WTC11 (cell line): ENCODE measurements around the gene CFAP68. TPM values are rescaled to one million over a fixed set of nuclear protein-coding genes. Genes with fewer than 3 reads are reported as not detected.

Experiments
- ATAC-seq: fragments of 200-7000 bp; cut with Tn5 transposase; 2 replicates; pipeline ENCODE4 v1.10.0; 2021; ENCODE audit warnings: mild to moderate bottlenecking, moderate library complexity
- CTCF ChIA-PET: fragments of 300-600 bp; sonication (Branson Sonifier 250); formaldehyde crosslinking; loops from one replicate; lab custom pipeline; 2021; ENCODE audit warnings: antibody characterized with exemption; lab: Charles Lee
- POLR2A ChIA-PET: fragments of 350-600 bp; sonication (Branson Sonifier 250); formaldehyde crosslinking; loops from one replicate; lab custom pipeline; 2021; ENCODE audit warnings: antibody characterized with exemption; lab: Charles Lee
- DNase-seq: peaks from one replicate; pipeline ENCODE4 v3.0.0; 2021; ENCODE audit warnings: low spot score
- H3K27ac Mint-ChIP-seq: 2 replicates; pipeline ENCODE4 v1.8.0; 2021; ENCODE audit warnings: mixed read lengths
- H3K27me3 Mint-ChIP-seq: 2 replicates; pipeline ENCODE4 v1.8.0; 2021; ENCODE audit warnings: low read depth, mild to moderate bottlenecking, moderate library complexity, mixed read lengths
- H3K36me3 Mint-ChIP-seq: 2 replicates; pipeline ENCODE4 v1.8.0; 2021; ENCODE audit warnings: mixed read lengths
- H3K4me1 Mint-ChIP-seq: 2 replicates; pipeline ENCODE4 v1.8.0; 2022; ENCODE audit warnings: mixed read lengths
- H3K4me3 Mint-ChIP-seq: 2 replicates; pipeline ENCODE4 v1.8.0; 2021; ENCODE audit warnings: mild to moderate bottlenecking, moderate library complexity, mixed read lengths
- H3K9me3 Mint-ChIP-seq: 2 replicates; pipeline ENCODE4 v1.8.0; 2021; ENCODE audit warnings: mixed read lengths
- FOXK1 ChIP-seq: sonication (generic); formaldehyde crosslinking; IDR thresholded peaks from 2 replicates; pipeline ENCODE4 v1.8.0; 2022; ENCODE audit warnings: mild to moderate bottlenecking, moderate library complexity, missing genetic modification reagents
- JAZF1 ChIP-seq: fragments of 250-450 bp; sonication (Bioruptor Pico); IDR thresholded peaks from 2 replicates; pipeline ENCODE4 v1.9.0; 2021; ENCODE audit warnings: moderate library complexity, mild to moderate bottlenecking, inconsistent platforms
- NFATC4 ChIP-seq: fragments of 250-450 bp; sonication (Bioruptor Pico); IDR thresholded peaks from 2 replicates; pipeline ENCODE4 v1.9.0; 2021; ENCODE audit warnings: mild to moderate bottlenecking
- NFYB ChIP-seq: sonication (generic); formaldehyde crosslinking; conservative IDR thresholded peaks from 2 replicates; pipeline ENCODE4 v1.8.0; 2022; ENCODE audit warnings: low read depth, missing genetic modification reagents
- SMAD3 ChIP-seq: sonication (generic); formaldehyde crosslinking; IDR thresholded peaks from 2 replicates; pipeline ENCODE4 v1.8.0; 2022; ENCODE audit warnings: missing genetic modification reagents, mild to moderate bottlenecking, borderline replicate concordance
- TP53 ChIP-seq: sonication (generic); formaldehyde crosslinking; IDR thresholded peaks from 2 replicates; pipeline ENCODE4 v1.8.1; 2023; ENCODE audit warnings: mild to moderate bottlenecking, missing genetic modification reagents
- ZNF121 ChIP-seq: sonication (generic); formaldehyde crosslinking; IDR thresholded peaks from 2 replicates; pipeline ENCODE4 v1.8.0; 2023; ENCODE audit warnings: missing genetic modification reagents
- total RNA-seq: library from RNA; stranded (reverse); gene quantifications from 3 replicates; pipeline ENCODE4 v1.2.3, GENCODE V29; 2021
- TF ChIP-seq, protein P1 (sequence below): sonication (generic); formaldehyde crosslinking; IDR thresholded peaks from 2 replicates; pipeline ENCODE4 v1.8.1; 2023; ENCODE audit warnings: mild to moderate bottlenecking, missing genetic modification reagents, borderline replicate concordance
- TF ChIP-seq, protein P2 (sequence below): fragments of 250-450 bp; sonication (Bioruptor Pico); conservative IDR thresholded peaks from 2 replicates; pipeline ENCODE4 v1.9.0; 2021; ENCODE audit warnings: mild to moderate bottlenecking
- TF ChIP-seq, protein P3 (sequence below): fragments of 250-450 bp; sonication (Bioruptor Pico); IDR thresholded peaks from 2 replicates; pipeline ENCODE4 v1.9.0; 2021; ENCODE audit warnings: mild to moderate bottlenecking
- TF ChIP-seq, protein P4 (sequence below): sonication (generic); formaldehyde crosslinking; IDR thresholded peaks from 2 replicates; pipeline ENCODE4 v1.8.1; 2022; ENCODE audit warnings: low read depth, mild to moderate bottlenecking, moderate library complexity, missing genetic modification reagents, borderline replicate concordance
- TF ChIP-seq, protein P5 (sequence below): sonication (generic); formaldehyde crosslinking; conservative IDR thresholded peaks from 2 replicates; pipeline ENCODE4 v1.8.1; 2022; ENCODE audit warnings: mild to moderate bottlenecking, missing genetic modification reagents
- TF ChIP-seq, protein P6 (sequence below): sonication (generic); formaldehyde crosslinking; IDR thresholded peaks from 2 replicates; pipeline ENCODE4 v1.8.0; 2023; ENCODE audit warnings: missing genetic modification reagents, mild to moderate bottlenecking, borderline replicate concordance
- TF ChIP-seq, protein P7 (sequence below): fragments of 250-450 bp; sonication (Bioruptor Pico); IDR thresholded peaks from 2 replicates; pipeline ENCODE4 v2.1.2; 2022; ENCODE audit warnings: mild to moderate bottlenecking, moderate library complexity
- TF ChIP-seq, protein P8 (sequence below): sonication (generic); formaldehyde crosslinking; IDR thresholded peaks from 2 replicates; pipeline ENCODE4 v1.8.1; 2022; ENCODE audit warnings: mild to moderate bottlenecking, missing genetic modification reagents, moderate library complexity, borderline replicate concordance
- TF ChIP-seq, protein P9 (sequence below): sonication (generic); formaldehyde crosslinking; IDR thresholded peaks from 2 replicates; pipeline ENCODE4 v1.8.1; 2023; ENCODE audit warnings: mild to moderate bottlenecking, missing genetic modification reagents, moderate library complexity

The CFAP68 gene
- total RNA-seq, 1 experiment from 2014 or later: 18.7 TPM

DNA sequence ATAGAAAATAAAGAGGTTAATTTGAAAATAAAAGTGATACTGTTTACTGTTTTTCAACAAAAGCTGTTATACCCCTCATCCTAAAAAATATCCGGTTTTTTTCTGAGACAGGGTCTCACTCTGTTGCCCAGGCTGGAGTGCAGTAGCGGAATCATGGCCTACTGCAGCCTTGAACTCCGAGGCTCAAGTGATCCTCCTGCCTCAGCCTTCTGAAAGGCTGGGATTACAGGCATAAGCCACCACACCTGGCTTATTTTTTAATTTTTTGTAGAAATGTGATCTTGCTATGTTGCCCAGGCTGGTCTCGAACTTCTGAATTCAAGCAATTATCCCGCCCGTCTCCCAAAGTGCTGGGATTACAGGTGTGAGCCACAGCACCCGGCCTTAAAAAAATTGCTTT, 43.7 kb upstream of the CFAP68 start:
- no peaks in the 10 kb centered on the region for H3K27me3 Mint-ChIP-seq
- 0 out of 2 replicates have a peak, but pooled peaks have one; percentile 50 for TF ChIP-seq ZNF121 (CRISPR knock-in tag)
- TF ChIP-seq, protein P1, sequence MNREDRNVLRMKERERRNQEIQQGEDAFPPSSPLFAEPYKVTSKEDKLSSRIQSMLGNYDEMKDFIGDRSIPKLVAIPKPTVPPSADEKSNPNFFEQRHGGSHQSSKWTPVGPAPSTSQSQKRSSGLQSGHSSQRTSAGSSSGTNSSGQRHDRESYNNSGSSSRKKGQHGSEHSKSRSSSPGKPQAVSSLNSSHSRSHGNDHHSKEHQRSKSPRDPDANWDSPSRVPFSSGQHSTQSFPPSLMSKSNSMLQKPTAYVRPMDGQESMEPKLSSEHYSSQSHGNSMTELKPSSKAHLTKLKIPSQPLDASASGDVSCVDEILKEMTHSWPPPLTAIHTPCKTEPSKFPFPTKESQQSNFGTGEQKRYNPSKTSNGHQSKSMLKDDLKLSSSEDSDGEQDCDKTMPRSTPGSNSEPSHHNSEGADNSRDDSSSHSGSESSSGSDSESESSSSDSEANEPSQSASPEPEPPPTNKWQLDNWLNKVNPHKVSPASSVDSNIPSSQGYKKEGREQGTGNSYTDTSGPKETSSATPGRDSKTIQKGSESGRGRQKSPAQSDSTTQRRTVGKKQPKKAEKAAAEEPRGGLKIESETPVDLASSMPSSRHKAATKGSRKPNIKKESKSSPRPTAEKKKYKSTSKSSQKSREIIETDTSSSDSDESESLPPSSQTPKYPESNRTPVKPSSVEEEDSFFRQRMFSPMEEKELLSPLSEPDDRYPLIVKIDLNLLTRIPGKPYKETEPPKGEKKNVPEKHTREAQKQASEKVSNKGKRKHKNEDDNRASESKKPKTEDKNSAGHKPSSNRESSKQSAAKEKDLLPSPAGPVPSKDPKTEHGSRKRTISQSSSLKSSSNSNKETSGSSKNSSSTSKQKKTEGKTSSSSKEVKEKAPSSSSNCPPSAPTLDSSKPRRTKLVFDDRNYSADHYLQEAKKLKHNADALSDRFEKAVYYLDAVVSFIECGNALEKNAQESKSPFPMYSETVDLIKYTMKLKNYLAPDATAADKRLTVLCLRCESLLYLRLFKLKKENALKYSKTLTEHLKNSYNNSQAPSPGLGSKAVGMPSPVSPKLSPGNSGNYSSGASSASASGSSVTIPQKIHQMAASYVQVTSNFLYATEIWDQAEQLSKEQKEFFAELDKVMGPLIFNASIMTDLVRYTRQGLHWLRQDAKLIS (CRISPR knock-in tag): no peak
- TF ChIP-seq, protein P2, sequence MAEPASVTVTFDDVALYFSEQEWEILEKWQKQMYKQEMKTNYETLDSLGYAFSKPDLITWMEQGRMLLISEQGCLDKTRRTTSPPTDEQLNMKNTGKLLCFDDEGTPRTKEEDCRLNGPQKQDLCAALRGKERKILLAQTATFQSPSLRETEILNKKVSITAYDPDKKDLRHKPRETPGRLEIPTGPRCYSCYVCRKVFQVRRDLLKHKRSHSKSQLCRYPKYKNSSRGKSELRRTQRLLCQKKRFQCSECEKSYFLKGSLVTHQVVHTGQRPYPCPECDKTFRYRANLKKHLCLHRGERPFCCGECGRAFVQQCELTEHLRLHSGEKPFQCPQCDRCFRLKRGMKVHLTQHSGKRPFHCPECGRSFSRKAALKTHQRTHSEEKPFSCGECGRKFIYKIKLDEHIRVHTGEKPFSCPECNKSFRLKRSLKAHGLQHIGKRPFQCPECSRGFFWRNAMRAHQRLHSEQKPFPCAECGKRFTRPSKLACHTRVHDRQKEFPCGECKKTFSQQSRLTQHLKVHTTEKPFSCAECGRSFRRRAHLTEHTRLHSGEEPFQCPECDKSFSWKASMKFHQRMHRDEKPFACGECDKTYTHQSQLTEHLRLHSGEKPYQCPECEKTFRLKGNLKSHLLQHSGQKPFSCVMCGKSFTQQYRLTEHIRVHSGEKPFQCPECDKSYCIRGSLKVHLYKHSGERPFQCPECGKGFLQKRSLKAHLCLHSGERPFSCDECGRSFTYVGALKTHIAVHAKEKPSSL (CRISPR knock-in tag): no peak
- TF ChIP-seq, all 79 proteins: peak for 1
- Mint-ChIP-seq H3K4me1 (peaks cover 10% of the 10 kb centered on the region), H3K27ac (no peak overlapping the region), H3K9me3 (no peaks in the 10 kb centered on the region), H3K36me3 (no peaks in the 10 kb centered on the region), H3K4me3 (no peak overlapping the region)
- CTCF ChIA-PET: no interaction called here
- ATAC-seq (no peak), DNase-seq (no peak)
- POLR2A ChIA-PET: no interaction called here

DNA sequence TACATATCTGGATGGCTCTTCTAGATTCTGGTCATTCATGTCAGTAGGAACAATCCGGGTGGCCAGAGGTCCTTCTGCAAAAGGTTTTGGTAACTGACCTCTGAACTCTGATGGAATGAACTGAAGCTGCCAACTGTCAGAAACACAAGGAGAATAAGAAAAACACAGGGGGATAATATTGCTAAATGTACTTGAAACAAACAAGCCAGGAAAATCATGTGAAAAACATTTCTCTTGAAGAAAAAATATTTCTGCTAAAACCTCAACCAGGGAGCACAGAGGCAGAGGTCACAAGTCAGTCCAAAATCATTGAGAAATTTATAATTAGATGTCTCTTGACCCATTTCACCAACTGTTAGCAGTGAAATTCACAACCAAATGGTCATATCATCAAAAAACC, 43.2 kb upstream of the CFAP68 start:
- ATAC-seq (no peak), DNase-seq (no peak)
- Mint-ChIP-seq H3K27me3 (no peaks in the 10 kb centered on the region), H3K4me1 (peaks cover 14% of the 10 kb centered on the region), H3K27ac (no peak overlapping the region), H3K36me3 (no peaks in the 10 kb centered on the region), H3K4me3 (no peak overlapping the region), H3K9me3 (no peaks in the 10 kb centered on the region)
- ChIA-PET CTCF (no interaction called here), POLR2A (no interaction called here)
- TF ChIP-seq NFYB (CRISPR knock-in tag) (no peak), FOXK1 (CRISPR knock-in tag) (no peak), TP53 (no peak), JAZF1 (CRISPR knock-in tag) (no peak), SMAD3 (CRISPR knock-in tag) (no peak), NFATC4 (no peak)
- TF ChIP-seq, protein P3, sequence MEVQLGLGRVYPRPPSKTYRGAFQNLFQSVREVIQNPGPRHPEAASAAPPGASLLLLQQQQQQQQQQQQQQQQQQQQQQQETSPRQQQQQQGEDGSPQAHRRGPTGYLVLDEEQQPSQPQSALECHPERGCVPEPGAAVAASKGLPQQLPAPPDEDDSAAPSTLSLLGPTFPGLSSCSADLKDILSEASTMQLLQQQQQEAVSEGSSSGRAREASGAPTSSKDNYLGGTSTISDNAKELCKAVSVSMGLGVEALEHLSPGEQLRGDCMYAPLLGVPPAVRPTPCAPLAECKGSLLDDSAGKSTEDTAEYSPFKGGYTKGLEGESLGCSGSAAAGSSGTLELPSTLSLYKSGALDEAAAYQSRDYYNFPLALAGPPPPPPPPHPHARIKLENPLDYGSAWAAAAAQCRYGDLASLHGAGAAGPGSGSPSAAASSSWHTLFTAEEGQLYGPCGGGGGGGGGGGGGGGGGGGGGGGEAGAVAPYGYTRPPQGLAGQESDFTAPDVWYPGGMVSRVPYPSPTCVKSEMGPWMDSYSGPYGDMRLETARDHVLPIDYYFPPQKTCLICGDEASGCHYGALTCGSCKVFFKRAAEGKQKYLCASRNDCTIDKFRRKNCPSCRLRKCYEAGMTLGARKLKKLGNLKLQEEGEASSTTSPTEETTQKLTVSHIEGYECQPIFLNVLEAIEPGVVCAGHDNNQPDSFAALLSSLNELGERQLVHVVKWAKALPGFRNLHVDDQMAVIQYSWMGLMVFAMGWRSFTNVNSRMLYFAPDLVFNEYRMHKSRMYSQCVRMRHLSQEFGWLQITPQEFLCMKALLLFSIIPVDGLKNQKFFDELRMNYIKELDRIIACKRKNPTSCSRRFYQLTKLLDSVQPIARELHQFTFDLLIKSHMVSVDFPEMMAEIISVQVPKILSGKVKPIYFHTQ (CRISPR knock-in tag): no peak
- TF ChIP-seq, protein P4, sequence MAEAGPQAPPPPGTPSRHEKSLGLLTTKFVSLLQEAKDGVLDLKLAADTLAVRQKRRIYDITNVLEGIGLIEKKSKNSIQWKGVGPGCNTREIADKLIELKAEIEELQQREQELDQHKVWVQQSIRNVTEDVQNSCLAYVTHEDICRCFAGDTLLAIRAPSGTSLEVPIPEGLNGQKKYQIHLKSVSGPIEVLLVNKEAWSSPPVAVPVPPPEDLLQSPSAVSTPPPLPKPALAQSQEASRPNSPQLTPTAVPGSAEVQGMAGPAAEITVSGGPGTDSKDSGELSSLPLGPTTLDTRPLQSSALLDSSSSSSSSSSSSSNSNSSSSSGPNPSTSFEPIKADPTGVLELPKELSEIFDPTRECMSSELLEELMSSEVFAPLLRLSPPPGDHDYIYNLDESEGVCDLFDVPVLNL (CRISPR knock-in tag): no peak
- TF ChIP-seq, protein P5, sequence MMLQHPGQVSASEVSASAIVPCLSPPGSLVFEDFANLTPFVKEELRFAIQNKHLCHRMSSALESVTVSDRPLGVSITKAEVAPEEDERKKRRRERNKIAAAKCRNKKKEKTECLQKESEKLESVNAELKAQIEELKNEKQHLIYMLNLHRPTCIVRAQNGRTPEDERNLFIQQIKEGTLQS (CRISPR knock-in tag): no peak
- TF ChIP-seq, protein P6, sequence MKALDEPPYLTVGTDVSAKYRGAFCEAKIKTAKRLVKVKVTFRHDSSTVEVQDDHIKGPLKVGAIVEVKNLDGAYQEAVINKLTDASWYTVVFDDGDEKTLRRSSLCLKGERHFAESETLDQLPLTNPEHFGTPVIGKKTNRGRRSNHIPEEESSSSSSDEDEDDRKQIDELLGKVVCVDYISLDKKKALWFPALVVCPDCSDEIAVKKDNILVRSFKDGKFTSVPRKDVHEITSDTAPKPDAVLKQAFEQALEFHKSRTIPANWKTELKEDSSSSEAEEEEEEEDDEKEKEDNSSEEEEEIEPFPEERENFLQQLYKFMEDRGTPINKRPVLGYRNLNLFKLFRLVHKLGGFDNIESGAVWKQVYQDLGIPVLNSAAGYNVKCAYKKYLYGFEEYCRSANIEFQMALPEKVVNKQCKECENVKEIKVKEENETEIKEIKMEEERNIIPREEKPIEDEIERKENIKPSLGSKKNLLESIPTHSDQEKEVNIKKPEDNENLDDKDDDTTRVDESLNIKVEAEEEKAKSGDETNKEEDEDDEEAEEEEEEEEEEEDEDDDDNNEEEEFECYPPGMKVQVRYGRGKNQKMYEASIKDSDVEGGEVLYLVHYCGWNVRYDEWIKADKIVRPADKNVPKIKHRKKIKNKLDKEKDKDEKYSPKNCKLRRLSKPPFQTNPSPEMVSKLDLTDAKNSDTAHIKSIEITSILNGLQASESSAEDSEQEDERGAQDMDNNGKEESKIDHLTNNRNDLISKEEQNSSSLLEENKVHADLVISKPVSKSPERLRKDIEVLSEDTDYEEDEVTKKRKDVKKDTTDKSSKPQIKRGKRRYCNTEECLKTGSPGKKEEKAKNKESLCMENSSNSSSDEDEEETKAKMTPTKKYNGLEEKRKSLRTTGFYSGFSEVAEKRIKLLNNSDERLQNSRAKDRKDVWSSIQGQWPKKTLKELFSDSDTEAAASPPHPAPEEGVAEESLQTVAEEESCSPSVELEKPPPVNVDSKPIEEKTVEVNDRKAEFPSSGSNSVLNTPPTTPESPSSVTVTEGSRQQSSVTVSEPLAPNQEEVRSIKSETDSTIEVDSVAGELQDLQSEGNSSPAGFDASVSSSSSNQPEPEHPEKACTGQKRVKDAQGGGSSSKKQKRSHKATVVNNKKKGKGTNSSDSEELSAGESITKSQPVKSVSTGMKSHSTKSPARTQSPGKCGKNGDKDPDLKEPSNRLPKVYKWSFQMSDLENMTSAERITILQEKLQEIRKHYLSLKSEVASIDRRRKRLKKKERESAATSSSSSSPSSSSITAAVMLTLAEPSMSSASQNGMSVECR (CRISPR knock-in tag): no peak
- TF ChIP-seq, protein P7, sequence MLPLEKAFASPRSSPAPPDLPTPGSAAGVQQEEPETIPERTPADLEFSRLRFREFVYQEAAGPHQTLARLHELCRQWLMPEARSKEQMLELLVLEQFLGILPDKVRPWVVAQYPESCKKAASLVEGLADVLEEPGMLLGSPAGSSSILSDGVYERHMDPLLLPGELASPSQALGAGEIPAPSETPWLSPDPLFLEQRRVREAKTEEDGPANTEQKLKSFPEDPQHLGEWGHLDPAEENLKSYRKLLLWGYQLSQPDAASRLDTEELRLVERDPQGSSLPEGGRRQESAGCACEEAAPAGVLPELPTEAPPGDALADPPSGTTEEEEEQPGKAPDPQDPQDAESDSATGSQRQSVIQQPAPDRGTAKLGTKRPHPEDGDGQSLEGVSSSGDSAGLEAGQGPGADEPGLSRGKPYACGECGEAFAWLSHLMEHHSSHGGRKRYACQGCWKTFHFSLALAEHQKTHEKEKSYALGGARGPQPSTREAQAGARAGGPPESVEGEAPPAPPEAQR (CRISPR knock-in tag): no peak
- TF ChIP-seq, protein P8, sequence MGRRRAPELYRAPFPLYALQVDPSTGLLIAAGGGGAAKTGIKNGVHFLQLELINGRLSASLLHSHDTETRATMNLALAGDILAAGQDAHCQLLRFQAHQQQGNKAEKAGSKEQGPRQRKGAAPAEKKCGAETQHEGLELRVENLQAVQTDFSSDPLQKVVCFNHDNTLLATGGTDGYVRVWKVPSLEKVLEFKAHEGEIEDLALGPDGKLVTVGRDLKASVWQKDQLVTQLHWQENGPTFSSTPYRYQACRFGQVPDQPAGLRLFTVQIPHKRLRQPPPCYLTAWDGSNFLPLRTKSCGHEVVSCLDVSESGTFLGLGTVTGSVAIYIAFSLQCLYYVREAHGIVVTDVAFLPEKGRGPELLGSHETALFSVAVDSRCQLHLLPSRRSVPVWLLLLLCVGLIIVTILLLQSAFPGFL (CRISPR knock-in tag): no peak
- TF ChIP-seq, protein P9, sequence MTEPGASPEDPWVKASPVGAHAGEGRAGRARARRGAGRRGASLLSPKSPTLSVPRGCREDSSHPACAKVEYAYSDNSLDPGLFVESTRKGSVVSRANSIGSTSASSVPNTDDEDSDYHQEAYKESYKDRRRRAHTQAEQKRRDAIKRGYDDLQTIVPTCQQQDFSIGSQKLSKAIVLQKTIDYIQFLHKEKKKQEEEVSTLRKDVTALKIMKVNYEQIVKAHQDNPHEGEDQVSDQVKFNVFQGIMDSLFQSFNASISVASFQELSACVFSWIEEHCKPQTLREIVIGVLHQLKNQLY (CRISPR knock-in tag): no peak
